Fibroblast of skin of back (primary cell): Measurements from ENCODE around the gene TRIM2.

ENCODE experiments used
- DNase-seq: peaks from one replicate; pipeline ENCODE4 v3.0.0-alpha.2; 2013

TRIM2 gene

GRCh38 chr4:153222707-153223426 lies 18.6 kb downstream of the TRIM2 start:
- DNase-seq: peak; percentile 53

DNA sequence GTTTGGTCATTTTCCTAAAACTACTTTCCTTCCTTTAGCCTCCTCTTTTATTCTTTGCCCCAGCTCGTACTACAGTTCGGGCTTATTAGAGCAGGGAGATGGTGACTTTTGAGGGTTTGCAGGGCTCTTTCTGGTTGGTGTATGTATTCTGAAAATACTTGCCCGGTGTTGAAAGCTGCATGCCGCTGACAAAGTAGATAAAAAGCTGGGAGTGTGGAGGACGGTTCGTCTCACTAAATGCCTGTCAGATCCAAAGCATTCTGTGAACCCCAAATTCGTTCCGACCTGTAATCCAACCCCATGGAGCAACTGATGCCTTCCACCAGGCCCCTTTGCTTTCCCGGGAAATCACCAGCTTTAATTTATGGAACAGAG lies 19.2 kb downstream of the TRIM2 start:
- DNase-seq: peak; percentile 20

GRCh38 chr4:153223930-153224329 lies 19.7 kb downstream of the TRIM2 start:
- DNase-seq: no peak

DNA sequence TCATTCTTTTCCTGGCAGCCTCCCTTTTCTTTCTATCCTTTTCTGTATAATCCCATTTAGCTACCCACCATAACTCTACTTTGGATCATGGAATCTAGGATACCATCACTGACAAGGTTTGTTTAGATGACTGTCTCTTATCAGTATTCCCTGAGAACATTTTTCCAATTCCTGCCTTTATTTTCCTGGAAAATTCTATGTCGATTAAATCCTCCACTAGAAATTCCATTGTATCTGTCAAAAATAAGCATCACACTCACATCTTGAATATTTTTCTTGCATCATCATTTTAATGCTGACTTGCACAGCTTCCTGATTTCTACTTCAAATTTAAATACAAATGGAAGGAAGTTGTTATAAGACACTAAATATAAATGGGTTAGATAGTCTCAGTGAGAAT lies 20.2 kb downstream of the TRIM2 start:
- peak; percentile 23 for DNase-seq

GRCh38 chr4:153227469-153228075 lies 23.3 kb downstream of the TRIM2 start:
- no peak for DNase-seq

- no peak for DNase-seq
Measured at GRCh38 chr4:153228512-153229140, 24.4 kb downstream of the TRIM2 start.

- no peak for DNase-seq
Measured at GRCh38 chr4:153229545-153229944, 25.3 kb downstream of the TRIM2 start.

DNA sequence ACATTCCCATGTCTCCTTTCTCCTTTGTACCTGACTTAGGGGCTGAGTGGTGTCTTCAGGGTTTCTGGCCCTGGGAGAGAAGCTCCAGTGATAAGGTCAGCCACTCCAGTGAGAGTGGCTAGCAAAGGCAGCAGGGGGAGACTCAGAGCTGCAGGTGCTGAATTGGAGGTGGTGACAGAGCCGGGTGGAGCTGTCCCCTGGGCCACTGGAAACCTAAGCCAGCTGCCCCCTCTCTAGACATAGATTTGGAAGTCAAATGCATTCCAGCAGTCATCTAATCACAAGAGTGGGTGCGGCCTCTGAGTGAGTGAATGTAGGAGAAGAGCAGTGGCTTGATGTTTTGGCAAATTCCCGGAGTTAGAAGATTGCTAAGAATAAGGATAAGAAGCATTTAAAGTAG lies 28.5 kb downstream of the TRIM2 start:
- DNase-seq: no peak

DNA sequence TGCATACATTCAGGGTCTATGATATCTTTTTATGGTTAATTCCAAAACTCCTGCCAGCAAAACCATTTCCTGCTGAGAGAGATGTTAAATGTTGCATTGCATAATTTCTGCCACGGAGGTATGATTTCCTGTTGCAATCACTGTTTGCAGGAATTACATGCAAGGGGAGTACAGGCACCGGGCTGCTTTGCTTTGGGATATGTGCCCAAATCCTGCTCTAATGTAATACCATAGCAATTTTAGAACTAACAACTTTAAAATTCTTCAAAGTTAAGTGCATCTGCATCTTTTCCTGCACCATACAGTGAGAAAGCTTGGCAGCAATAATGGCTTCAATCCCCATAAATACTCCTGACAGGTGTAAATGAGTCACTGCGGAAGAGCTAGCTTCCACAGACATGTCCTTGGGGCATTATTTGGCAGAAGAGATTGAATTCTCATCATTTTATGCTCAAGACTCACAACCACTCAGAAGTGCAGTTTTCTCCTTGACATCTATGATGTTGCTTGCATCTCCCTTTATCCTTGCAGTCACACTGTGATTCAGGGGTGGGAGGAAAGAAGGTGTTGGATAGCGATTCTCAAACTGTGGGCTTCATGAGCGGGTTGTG lies 29.6 kb downstream of the TRIM2 start:
- DNase-seq: peak; percentile 87

- DNase-seq: peak; percentile 40
Measured at GRCh38 chr4:153234885-153235284, 30.6 kb downstream of the TRIM2 start.

DNA sequence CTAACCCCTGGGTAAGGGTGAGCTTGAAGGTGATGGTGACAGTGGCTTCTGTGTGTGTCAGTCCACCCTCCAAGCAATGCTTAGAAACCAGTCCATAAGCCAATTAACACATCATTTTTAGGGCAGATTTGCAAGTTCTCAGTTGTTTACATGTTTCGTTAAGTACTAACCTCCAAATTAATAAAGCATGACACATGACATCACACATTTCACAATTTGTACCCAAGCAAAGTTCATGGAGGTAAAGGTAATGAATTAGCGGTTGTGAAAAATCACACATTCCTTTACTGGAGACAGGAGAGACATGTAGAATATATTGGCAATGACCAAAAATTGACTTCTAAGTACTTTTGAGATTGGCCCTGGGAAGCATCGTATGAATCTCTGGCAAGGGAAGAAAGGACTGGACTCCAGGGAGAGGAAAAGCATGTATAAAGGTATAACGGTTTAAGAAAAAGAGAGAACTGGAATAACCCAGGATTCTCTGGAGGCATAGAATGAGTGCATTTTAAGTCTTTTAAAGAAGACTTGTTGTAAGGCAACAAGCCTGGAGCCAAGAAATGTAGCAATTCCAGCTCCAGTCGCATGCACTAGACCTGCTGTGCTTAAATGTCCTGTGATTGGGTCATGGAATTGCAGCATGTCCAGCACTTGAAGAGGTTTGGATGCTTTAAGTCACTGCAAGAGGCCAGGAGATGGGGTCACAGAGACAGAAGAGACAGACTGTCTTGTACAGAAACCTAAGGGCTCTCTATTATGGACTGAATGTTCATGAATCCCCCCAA lies 34.1 kb downstream of the TRIM2 start:
- no peak for DNase-seq

DNA sequence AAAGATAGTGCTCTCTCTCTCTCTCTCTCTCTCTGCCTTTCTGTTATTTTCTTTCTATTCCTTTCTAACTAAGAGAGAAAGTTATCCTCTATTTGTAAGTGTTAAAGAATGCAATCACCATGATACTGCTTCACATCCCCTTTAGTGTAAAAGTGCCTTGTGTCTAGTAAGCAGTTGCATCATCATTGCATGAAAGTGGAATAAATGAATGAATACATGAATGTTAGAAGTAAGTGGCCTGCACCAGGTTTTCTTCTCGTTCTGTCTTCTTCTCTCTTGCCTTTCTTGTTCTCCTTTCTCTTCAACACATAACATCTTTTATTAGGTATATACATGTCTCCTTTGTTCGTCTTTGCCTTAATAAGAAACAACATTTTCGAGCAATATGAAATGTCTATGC lies 35.2 kb downstream of the TRIM2 start:
- DNase-seq: no peak

DNA sequence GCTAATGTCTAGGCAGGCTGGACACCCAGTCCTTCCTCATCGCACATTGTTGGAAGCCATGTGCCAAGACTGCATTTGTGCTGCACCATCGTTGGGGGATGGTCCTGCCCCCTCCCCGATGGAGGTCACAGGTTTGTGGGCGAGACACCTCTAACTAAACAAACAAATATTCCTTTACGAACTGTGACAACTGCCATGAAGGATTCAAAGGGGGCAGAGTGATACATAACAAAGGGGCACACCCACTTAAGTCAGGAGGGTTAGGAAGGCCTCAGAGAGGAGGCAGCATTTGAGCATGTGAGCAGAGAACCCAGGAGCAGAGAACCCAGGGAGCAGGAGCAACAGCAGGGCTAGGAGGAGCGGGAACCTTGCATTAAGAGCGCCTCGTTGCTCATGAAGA lies 37.1 kb downstream of the TRIM2 start:
- DNase-seq: no peak

- DNase-seq: no peak
Measured at GRCh38 chr4:153241970-153242838, 38.0 kb downstream of the TRIM2 start.

DNA sequence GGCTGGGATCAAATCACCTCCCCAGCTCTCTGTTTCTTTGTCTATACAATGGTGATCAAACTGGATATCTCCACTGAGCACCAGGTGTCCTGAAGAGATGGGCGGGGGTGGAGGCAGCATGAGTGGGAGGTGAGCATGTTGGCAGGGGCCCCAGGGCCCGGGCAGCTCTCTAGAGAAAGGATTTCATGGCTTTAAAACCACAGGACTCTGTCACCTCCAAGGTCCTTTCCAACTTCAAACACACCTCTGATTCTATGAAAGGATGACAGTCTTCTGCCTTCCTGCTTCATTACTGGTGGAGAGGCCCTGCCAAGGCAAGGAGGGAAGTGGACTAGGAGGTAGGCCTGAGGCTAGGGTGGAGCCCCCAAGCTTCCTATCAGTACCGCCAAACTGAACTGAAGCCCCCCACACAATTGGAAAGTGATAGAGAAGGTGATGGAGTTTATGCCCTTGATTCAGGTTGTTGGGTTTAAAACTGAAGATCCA lies 38.6 kb downstream of the TRIM2 start:
- no peak for DNase-seq

DNA sequence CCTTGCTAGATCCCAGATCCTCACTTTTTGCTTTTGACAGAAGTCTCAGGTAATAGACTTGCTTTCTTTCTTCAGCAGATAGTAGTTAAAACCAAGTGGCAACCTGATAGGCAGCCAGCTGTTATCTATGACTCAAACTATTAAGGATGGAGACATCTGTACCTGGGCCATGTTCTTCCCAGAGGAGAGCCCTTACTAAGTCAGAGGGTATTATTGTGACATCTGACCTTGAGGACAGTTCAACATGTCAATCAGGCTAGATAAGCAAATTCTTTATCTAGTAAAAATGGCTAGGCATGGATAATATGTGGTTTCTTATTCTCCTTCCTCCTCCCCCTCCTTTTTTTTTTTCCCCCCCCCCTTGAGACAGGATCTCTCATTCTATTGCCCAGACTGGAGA lies 39.2 kb downstream of the TRIM2 start:
- no peak for DNase-seq

- DNase-seq: no peak
Measured at GRCh38 chr4:153244969-153245368, 40.7 kb downstream of the TRIM2 start.

GRCh38 chr4:153245775-153246174 lies 41.5 kb downstream of the TRIM2 start:
- DNase-seq: no peak

DNA sequence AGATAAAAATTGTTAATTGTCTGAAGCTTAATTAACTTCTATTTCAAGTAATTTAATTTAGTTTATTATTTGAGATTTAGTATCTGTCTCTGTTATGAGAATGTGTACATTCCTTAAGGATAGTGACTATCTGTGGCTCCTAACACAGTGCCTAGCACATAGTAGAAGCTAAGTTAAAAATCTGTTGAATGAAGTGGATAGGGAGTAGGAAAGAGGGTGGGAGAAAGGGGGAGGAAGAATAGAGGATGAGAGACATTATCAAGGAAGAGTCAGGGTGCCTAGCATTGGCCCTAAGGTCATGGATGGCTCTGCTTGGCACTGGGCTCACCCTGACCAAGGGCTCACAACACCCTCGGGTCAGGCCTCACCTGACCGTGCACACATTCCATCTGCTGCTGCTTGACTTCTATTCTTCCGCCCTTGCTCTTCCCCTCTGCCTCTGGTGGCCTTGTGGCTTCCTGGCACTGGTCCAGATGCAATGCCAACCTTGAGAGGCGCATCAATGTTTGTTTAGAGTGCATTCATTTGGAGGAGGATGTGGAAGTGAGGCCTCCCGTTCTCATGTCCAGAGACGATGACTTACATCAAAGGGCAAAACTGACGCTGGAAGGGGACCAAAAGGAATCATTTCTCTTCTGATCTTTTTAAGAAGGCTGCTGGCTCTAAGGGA lies 42.3 kb downstream of the TRIM2 start:
- DNase-seq: no peak

DNA sequence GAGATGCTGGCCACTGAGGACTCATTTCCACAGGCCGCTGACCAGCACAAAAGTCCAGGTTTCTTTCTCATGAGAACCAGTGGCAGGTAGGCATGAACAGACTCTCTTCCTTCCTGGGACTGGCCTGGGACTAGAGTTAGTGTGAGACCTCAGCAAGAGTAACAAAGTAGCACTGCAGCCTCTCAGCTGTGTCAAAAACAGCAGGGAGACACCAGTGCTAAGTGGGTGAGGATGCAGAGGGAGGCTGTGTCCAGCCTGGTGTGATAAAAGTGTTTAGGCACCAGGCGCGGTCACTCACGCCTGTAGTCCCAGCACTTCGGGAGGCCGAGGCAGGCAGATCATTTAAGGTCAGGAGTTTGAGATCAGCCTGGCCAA lies 42.9 kb downstream of the TRIM2 start:
- DNase-seq: no peak

- no peak for DNase-seq
Measured at GRCh38 chr4:153248641-153249198, 44.5 kb downstream of the TRIM2 start.
